Panc1 (cell line): ENCODE data around the gene SORBS1. TPM values are rescaled to one million over a fixed set of nuclear protein-coding genes. Genes with fewer than 3 reads are reported as not detected.

Experiments
- ATAC-seq: fragments of 200-7000 bp; cut with Tn5 transposase; 2 replicates; pipeline ENCODE4 v1.9.1; 2020; ENCODE audit warnings: mild to moderate bottlenecking, moderate library complexity
- BruUV-seq: library from RNA; stranded (reverse); fragments of 400-500 nt; replicated peaks from 2 replicates; lab custom pipeline; 2021; lab: Mats Ljungman, UMichigan
- CTCF ChIA-PET: fragments of 300-600 bp; sonication (Branson Sonifier 250); formaldehyde crosslinking; loops from one replicate; lab custom pipeline; 2022; ENCODE audit warnings: antibody characterized with exemption; lab: Charles Lee
- POLR2A ChIA-PET: fragments of 300-600 bp; sonication (Branson Sonifier 250); formaldehyde crosslinking; loops from one replicate; lab custom pipeline; 2022; ENCODE audit warnings: antibody characterized with exemption; lab: Charles Lee
- DNase-seq: peaks from one replicate; pipeline ENCODE4 v3.0.0-alpha.2; 2010; ENCODE audit warnings: low read depth, low spot score
- H3K27ac ChIP-seq: 2 replicates; pipeline ENCODE4 v1.5.1; 2011; ENCODE audit warnings: mild to moderate bottlenecking, low read length, inconsistent platforms
- H3K27me3 ChIP-seq: fragments of 200-500 bp; sonication (Bioruptor generic); 2 replicates; pipeline ENCODE4 v1.6.0; 2014; ENCODE audit warnings: low read length, inconsistent platforms; ENCODE audit not compliant: control insufficient read depth, insufficient read depth
- H3K36me3 ChIP-seq: fragments of 200-500 bp; sonication (Bioruptor generic); 2 replicates; pipeline ENCODE4 v1.5.1; 2014; ENCODE audit warnings: inconsistent platforms, mild to moderate bottlenecking, low read length, moderate library complexity; ENCODE audit not compliant: control insufficient read depth, insufficient read depth
- H3K4me1 ChIP-seq: 2 replicates; pipeline ENCODE4 v1.5.1; 2011; ENCODE audit warnings: inconsistent platforms, mild to moderate bottlenecking, low read length, moderate library complexity; ENCODE audit not compliant: control insufficient read depth, insufficient read depth
- H3K4me3 ChIP-seq, 2 experiments: 2 replicates each; pipeline ENCODE4 v1.5.1; 2011 to 2012; ENCODE audit warnings: low read depth in 2 of 2, low read length in 2 of 2, mild to moderate bottlenecking in 2 of 2, inconsistent platforms in 1 of 2, moderate library complexity in 1 of 2
- H3K9me3 ChIP-seq: fragments of 200-500 bp; sonication (Bioruptor generic); 2 replicates; pipeline ENCODE4 v1.5.1; 2014; ENCODE audit warnings: low read depth, mild to moderate bottlenecking, inconsistent platforms, low read length, moderate library complexity; ENCODE audit not compliant: control insufficient read depth, insufficient read depth
- POLR2AphosphoS5 ChIP-seq: IDR thresholded peaks from 2 replicates; pipeline ENCODE4 v1.6.1; 2012; ENCODE audit warnings: mild to moderate bottlenecking, low read depth, low read length, moderate library complexity
- SIN3A ChIP-seq: IDR thresholded peaks from 2 replicates; pipeline ENCODE4 v1.6.1; 2012; ENCODE audit warnings: low read depth, mild to moderate bottlenecking, low read length, moderate library complexity, borderline replicate concordance; ENCODE audit not compliant: insufficient read depth
- TCF7L2 ChIP-seq: IDR thresholded peaks from 2 replicates; pipeline ENCODE4 v1.6.1; 2011; ENCODE audit warnings: mild to moderate bottlenecking, low read depth, low read length, inconsistent platforms
- in situ Hi-C: cut with HindIII; loops from 2 replicates; pipeline ENCODE4 v1.10.0; 2016; ENCODE audit warnings: low sequenced_read_pairs, low pct_unique_long_range_greater_than_20kb
- intact Hi-C: fragments of 100-400 bp; cut with micrococcal nuclease; formaldehyde crosslinking; loops from one replicate; pipeline ENCODE4 v1.10.0; 2022; ENCODE audit not compliant: unreplicated experiment
- total RNA-seq: library from RNA; stranded (reverse); gene quantifications from one replicate; pipeline ENCODE4 v1.2.1, GENCODE V29; 2021; ENCODE audit not compliant: unreplicated experiment
- TF ChIP-seq, protein P1 (sequence below), 2 experiments: IDR thresholded peaks; 2 replicates each; pipeline ENCODE4 v1.6.1; 2011 to 2012; ENCODE audit warnings: low read depth in 2 of 2, control low read depth in 1 of 2, low read length in 1 of 2, mild to moderate bottlenecking in 1 of 2, moderate library complexity in 1 of 2; ENCODE audit not compliant: insufficient read depth in 1 of 2
- TF ChIP-seq, protein P2 (sequence below): fragments of 450-650 bp; IDR thresholded peaks from 2 replicates; pipeline ENCODE4 v1.5.1; 2017; ENCODE audit warnings: mild to moderate bottlenecking

Gene SORBS1
- total RNA-seq, 1 experiment from 2014 or later, result 29.4 TPM

GRCh38 chr10:95542330-95542729, 18.8 kb downstream of the SORBS1 start:
- TF ChIP-seq, protein P1, sequence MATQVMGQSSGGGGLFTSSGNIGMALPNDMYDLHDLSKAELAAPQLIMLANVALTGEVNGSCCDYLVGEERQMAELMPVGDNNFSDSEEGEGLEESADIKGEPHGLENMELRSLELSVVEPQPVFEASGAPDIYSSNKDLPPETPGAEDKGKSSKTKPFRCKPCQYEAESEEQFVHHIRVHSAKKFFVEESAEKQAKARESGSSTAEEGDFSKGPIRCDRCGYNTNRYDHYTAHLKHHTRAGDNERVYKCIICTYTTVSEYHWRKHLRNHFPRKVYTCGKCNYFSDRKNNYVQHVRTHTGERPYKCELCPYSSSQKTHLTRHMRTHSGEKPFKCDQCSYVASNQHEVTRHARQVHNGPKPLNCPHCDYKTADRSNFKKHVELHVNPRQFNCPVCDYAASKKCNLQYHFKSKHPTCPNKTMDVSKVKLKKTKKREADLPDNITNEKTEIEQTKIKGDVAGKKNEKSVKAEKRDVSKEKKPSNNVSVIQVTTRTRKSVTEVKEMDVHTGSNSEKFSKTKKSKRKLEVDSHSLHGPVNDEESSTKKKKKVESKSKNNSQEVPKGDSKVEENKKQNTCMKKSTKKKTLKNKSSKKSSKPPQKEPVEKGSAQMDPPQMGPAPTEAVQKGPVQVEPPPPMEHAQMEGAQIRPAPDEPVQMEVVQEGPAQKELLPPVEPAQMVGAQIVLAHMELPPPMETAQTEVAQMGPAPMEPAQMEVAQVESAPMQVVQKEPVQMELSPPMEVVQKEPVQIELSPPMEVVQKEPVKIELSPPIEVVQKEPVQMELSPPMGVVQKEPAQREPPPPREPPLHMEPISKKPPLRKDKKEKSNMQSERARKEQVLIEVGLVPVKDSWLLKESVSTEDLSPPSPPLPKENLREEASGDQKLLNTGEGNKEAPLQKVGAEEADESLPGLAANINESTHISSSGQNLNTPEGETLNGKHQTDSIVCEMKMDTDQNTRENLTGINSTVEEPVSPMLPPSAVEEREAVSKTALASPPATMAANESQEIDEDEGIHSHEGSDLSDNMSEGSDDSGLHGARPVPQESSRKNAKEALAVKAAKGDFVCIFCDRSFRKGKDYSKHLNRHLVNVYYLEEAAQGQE (IDR thresholded peaks at IDR 0.05; ENCODE audit: insufficient read depth in 1 of 2, low read depth in 2 of 2, low read length in 1 of 2), result no peak
- no TSS peak for BruUV-seq
- H3K4me1 ChIP-seq, result peaks cover 26% of the 10 kb centered on the region

GRCh38 chr10:95540514-95541052, 20.6 kb downstream of the SORBS1 start:
- TF ChIP-seq, protein P1 (IDR thresholded peaks at IDR 0.05; ENCODE audit: insufficient read depth in 1 of 2, low read depth in 2 of 2, low read length in 1 of 2), result no peak
- no peak for TF ChIP-seq SIN3A
- TF ChIP-seq TCF7L2, result no peak
- TF ChIP-seq, protein P2, sequence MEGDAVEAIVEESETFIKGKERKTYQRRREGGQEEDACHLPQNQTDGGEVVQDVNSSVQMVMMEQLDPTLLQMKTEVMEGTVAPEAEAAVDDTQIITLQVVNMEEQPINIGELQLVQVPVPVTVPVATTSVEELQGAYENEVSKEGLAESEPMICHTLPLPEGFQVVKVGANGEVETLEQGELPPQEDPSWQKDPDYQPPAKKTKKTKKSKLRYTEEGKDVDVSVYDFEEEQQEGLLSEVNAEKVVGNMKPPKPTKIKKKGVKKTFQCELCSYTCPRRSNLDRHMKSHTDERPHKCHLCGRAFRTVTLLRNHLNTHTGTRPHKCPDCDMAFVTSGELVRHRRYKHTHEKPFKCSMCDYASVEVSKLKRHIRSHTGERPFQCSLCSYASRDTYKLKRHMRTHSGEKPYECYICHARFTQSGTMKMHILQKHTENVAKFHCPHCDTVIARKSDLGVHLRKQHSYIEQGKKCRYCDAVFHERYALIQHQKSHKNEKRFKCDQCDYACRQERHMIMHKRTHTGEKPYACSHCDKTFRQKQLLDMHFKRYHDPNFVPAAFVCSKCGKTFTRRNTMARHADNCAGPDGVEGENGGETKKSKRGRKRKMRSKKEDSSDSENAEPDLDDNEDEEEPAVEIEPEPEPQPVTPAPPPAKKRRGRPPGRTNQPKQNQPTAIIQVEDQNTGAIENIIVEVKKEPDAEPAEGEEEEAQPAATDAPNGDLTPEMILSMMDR, result no peak
- TF ChIP-seq POLR2AphosphoS5, result no peak
- Histone ChIP-seq H3K4me1 (peaks cover 26% of the 10 kb centered on the region), H3K9me3 (no peaks in the 10 kb centered on the region), H3K27ac (peak overlapping the region; percentile 35), H3K36me3 (no peaks in the 10 kb centered on the region), H3K27me3 (no peaks in the 10 kb centered on the region), H3K4me3 (no peak overlapping the region)
- in situ Hi-C loops (no loop called here), intact Hi-C loops (no loop called here)
- ChIA-PET POLR2A (no interaction called here), CTCF (interaction anchor here (0.6 kb wide), 1 partner anchor 22 kb away, joined by 3 read pairs; no protein-coding TSS in a partner anchor)
- no peak for DNase-seq
- ATAC-seq, result no peak
- BruUV-seq, result no TSS peak

More at GRCh38 chr10:95542330-95542729, 18.8 kb downstream of the SORBS1 start:
- no peaks in the 10 kb centered on the region for H3K9me3 ChIP-seq
- no peak overlapping the region for H3K27ac ChIP-seq
- DNase-seq (no peak), ATAC-seq (no peak)
- no peak overlapping the region for H3K4me3 ChIP-seq
- H3K36me3 ChIP-seq, result no peaks in the 10 kb centered on the region
- intact Hi-C loops, result no loop called here
- H3K27me3 ChIP-seq, result no peaks in the 10 kb centered on the region
- CTCF ChIA-PET, result no interaction called here
- POLR2A ChIA-PET, result no interaction called here
- in situ Hi-C loops, result no loop called here
